Cardiac muscle cell (in vitro differentiated cells and primary cell): ENCODE data around the gene ELL. TPM values are rescaled to one million over a fixed set of nuclear protein-coding genes. Genes with fewer than 3 reads are reported as not detected.

Experiments used
- DNase-seq, 2 donors: peaks; one replicate each; pipeline versions ENCODE4 v3.0.0 to v3.0.0-alpha.2; 2010 to 2017; ENCODE audit warnings: low read depth in 1 of 2, low spot score in 1 of 2
- H3K27ac ChIP-seq: fragments of 200-600 bp; sonication (generic); 2 replicates; pipeline ENCODE4 v1.5.1; 2016
- H3K27me3 ChIP-seq: fragments of 200-600 bp; sonication (generic); 2 replicates; pipeline ENCODE4 v1.6.0; 2016; ENCODE audit warnings: control low read depth
- H3K36me3 ChIP-seq: fragments of 200-600 bp; sonication (generic); 2 replicates; pipeline ENCODE4 v1.5.1; 2016; ENCODE audit warnings: control low read depth
- H3K4me1 ChIP-seq: fragments of 200-600 bp; sonication (generic); 2 replicates; pipeline ENCODE4 v1.8.1; 2017; ENCODE audit warnings: low read depth, mild to moderate bottlenecking, mixed run types
- H3K4me3 ChIP-seq: fragments of 200-600 bp; sonication (generic); 2 replicates; pipeline ENCODE4 v1.5.1; 2016; ENCODE audit warnings: mild to moderate bottlenecking
- H3K9me3 ChIP-seq: fragments of 200-600 bp; sonication (generic); 2 replicates; pipeline ENCODE4 v1.5.1; 2017; ENCODE audit warnings: low read depth, mild to moderate bottlenecking, control low read depth
- polyA plus RNA-seq: library from polyadenylated mRNA; unstranded; fragments of >200 nt; fragmentation: Nextera tagmentation; extraction: Ambion mirVana; gene quantifications from 2 replicates; pipeline ENCODE4 v1.2.1, GENCODE V29; 2016
- total RNA-seq: library from RNA; depleted of rRNA; stranded (reverse); fragments of >200 nt; gene quantifications from 2 replicates; pipeline ENCODE4 v1.2.3, GENCODE V29; 2016
- TF ChIP-seq, protein P1 (sequence below): IDR thresholded peaks from 2 replicates; pipeline ENCODE4 v1.5.1; 2012; ENCODE audit warnings: low read depth, mild to moderate bottlenecking, low read length

ELL gene
- total and polyA plus RNA-seq, 2 experiments from 2014 or later: 14.8 to 20.7 TPM

DNA sequence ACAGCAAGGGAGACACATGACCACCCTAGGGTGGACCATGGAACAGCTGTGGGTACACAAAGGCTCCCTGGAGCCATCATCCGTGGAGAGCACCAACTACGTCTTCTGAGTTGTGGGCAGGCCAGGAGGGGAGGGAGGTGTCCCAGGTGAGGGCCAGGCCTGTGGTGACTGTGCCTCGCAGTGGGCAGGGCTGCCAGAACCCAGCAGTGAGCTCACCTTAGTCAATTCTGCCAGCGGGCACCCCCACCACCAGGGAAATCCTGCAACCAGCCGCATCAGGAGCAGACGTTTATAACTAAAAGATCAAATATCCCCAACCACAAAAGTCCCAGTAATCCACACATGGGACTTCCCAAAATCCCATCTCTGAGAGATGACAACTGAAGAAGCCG, 19.6 kb downstream of the ELL start:
- no peaks in the 10 kb centered on the region for H3K36me3 ChIP-seq
- DNase-seq: no peak
- no peaks in the 10 kb centered on the region for H3K27me3 ChIP-seq
- H3K9me3 ChIP-seq: no peaks in the 10 kb centered on the region
- no peak overlapping the region for H3K4me3 ChIP-seq
- TF ChIP-seq, protein P1, sequence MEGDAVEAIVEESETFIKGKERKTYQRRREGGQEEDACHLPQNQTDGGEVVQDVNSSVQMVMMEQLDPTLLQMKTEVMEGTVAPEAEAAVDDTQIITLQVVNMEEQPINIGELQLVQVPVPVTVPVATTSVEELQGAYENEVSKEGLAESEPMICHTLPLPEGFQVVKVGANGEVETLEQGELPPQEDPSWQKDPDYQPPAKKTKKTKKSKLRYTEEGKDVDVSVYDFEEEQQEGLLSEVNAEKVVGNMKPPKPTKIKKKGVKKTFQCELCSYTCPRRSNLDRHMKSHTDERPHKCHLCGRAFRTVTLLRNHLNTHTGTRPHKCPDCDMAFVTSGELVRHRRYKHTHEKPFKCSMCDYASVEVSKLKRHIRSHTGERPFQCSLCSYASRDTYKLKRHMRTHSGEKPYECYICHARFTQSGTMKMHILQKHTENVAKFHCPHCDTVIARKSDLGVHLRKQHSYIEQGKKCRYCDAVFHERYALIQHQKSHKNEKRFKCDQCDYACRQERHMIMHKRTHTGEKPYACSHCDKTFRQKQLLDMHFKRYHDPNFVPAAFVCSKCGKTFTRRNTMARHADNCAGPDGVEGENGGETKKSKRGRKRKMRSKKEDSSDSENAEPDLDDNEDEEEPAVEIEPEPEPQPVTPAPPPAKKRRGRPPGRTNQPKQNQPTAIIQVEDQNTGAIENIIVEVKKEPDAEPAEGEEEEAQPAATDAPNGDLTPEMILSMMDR: no peak
- H3K27ac ChIP-seq: no peak overlapping the region
- H3K4me1 ChIP-seq: peaks cover 30% of the 10 kb centered on the region

GRCh38 chr19:18501832-18502231, 20.0 kb downstream of the ELL start:
- Histone ChIP-seq H3K9me3 (no peaks in the 10 kb centered on the region), H3K4me3 (no peak overlapping the region), H3K27ac (no peak overlapping the region), H3K27me3 (no peaks in the 10 kb centered on the region), H3K36me3 (no peaks in the 10 kb centered on the region), H3K4me1 (peaks cover 26% of the 10 kb centered on the region)
- DNase-seq: no peak
- TF ChIP-seq, protein P1: no peak

GRCh38 chr19:18501351-18501750, 20.5 kb downstream of the ELL start:
- H3K4me3 ChIP-seq: no peak overlapping the region
- no peak overlapping the region for H3K27ac ChIP-seq
- no peaks in the 10 kb centered on the region for H3K36me3 ChIP-seq
- H3K27me3 ChIP-seq: no peaks in the 10 kb centered on the region
- H3K9me3 ChIP-seq: no peaks in the 10 kb centered on the region
- DNase-seq: no peak
- peaks cover 22% of the 10 kb centered on the region for H3K4me1 ChIP-seq
- TF ChIP-seq, protein P1: no peak

DNA sequence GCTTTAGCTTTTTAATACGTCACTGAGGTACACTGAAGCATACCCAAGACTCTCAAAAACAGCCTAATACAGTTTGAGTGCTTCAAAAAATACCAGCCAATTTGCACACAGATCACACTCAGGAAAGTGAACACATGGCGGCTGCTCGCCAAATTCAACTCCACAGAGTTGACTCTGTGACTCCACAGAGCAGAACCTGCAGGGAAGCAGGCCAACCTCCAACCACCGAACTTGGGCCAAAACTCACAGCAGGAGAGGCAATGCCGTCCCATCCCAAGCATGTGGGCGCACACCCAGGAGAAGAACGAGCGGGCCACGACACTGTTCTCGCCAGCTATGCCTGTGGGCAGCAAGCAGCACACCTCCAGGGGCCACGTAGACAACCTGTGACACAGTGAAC, 21.1 kb downstream of the ELL start:
- no peaks in the 10 kb centered on the region for H3K36me3 ChIP-seq
- DNase-seq: no peak
- H3K4me1 ChIP-seq: peaks cover 17% of the 10 kb centered on the region
- H3K4me3 ChIP-seq: no peak overlapping the region
- H3K27me3 ChIP-seq: no peaks in the 10 kb centered on the region
- peak overlapping the region; percentile 17 for H3K27ac ChIP-seq
- H3K9me3 ChIP-seq: no peaks in the 10 kb centered on the region
- TF ChIP-seq, protein P1: no peak

DNA sequence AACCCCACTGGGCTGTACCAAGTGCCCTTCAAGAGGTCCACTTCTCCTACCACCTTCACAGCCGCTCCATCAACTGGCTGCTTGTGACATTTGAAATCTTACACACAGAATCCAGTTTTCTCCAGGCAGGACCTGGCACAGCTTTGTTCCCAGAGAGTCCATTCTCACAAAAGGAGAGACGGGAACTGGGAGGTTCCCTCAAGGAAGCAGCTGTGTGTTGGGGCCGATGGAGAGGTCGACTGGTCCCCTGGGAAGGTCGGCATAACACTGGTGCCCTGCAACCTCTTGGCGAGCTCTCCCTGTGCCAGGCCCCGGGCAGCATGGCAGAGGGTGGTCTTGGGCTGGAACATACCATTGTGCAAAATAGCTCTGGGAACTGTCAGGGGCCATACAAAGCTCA, 21.5 kb downstream of the ELL start:
- Histone ChIP-seq H3K27ac (peak overlapping the region; percentile 17), H3K36me3 (no peaks in the 10 kb centered on the region), H3K4me3 (no peak overlapping the region), H3K9me3 (no peaks in the 10 kb centered on the region), H3K4me1 (peaks cover 17% of the 10 kb centered on the region), H3K27me3 (no peaks in the 10 kb centered on the region)
- TF ChIP-seq, protein P1: no peak
- DNase-seq: no peak
